Activated T-helper 2 cell treated with anti-CD3 and anti-CD28 coated beads, Interferon-gamma antibody, Interleukin-2, Interleukin-4, amounts not matched to agents 10 μg/mL and 5 μg/mL and 100 μg/mL, durations not matched to agents 14 hours and 24 hours and 36 hours (primary cell): ENCODE measurements around the gene C4B. TPM values are rescaled to one million over a fixed set of nuclear protein-coding genes. Genes with fewer than 3 reads are reported as not detected.
"Not testable (repeated sequence)": the region's sequence is repeated elsewhere in the genome, so short reads cannot be mapped to it uniquely, and the experiment has no call there.

Source experiments
- DNase-seq: peaks from one replicate; pipeline ENCODE4 v3.0.0; 2021; ENCODE audit warnings: low spot score
- H3K27ac Mint-ChIP-seq: one replicate; pipeline ENCODE4 v1.8.0; 2021; ENCODE audit warnings: mixed read lengths
- H3K27me3 Mint-ChIP-seq: one replicate; pipeline ENCODE4 v1.8.0; 2021; ENCODE audit warnings: low read depth, mixed read lengths
- H3K36me3 Mint-ChIP-seq: one replicate; pipeline ENCODE4 v1.8.0; 2021; ENCODE audit warnings: low read depth, mixed read lengths
- H3K4me1 Mint-ChIP-seq: one replicate; pipeline ENCODE4 v1.8.0; 2021; ENCODE audit warnings: low read depth, mixed read lengths
- H3K4me3 Mint-ChIP-seq: one replicate; pipeline ENCODE4 v1.8.0; 2021; ENCODE audit warnings: low read depth, mild to moderate bottlenecking, moderate library complexity, mixed read lengths
- H3K9me3 Mint-ChIP-seq: one replicate; pipeline ENCODE4 v1.8.0; 2021; ENCODE audit warnings: mixed read lengths
- intact Hi-C: fragments of 100-400 bp; cut with micrococcal nuclease; formaldehyde crosslinking; loops from one replicate; pipeline ENCODE4 v1.15.1; 2023
- total RNA-seq: library from RNA; stranded (reverse); gene quantifications from 2 replicates; pipeline ENCODE4 v1.2.3, GENCODE V29; 2022

C4B gene
- total RNA-seq, 1 donor from 2014 or later = 2.9 TPM

GRCh38 chr6:31972709-31973350 lies 41.8 kb upstream of the C4B start:
- no peak for DNase-seq
- H3K4me3 Mint-ChIP-seq = peak overlapping the region; percentile 94
- no peaks in the 10 kb centered on the region for H3K9me3 Mint-ChIP-seq
- intact Hi-C loops = loop anchor here (1.0 kb wide), 1 partner anchor 14 kb away; the partner anchor contains the start of gene SKIC2
- H3K27me3 Mint-ChIP-seq = no peaks in the 10 kb centered on the region
- peaks cover 28% of the 10 kb centered on the region for H3K4me1 Mint-ChIP-seq
- peaks cover 18% of the 10 kb centered on the region for H3K36me3 Mint-ChIP-seq
- peak overlapping the region; percentile 99 for H3K27ac Mint-ChIP-seq

- DNase-seq, H3K36me3 Mint-ChIP-seq, H3K9me3 Mint-ChIP-seq, H3K27me3 Mint-ChIP-seq, intact Hi-C loops, H3K4me3 Mint-ChIP-seq, H3K27ac Mint-ChIP-seq: not testable (repeated sequence)
- peaks cover 20% of the 10 kb centered on the region for H3K4me1 Mint-ChIP-seq
These were observed 38.5 kb upstream of the C4B start for GRCh38 chr6:31976065-31976464.

- intact Hi-C loops = no loop called here
These were observed 36.7 kb upstream of the C4B start for GRCh38 chr6:31977816-31978431.

GRCh38 chr6:31978831-31979230 lies 35.8 kb upstream of the C4B start:
- no peak for DNase-seq
- H3K36me3 Mint-ChIP-seq = peaks cover 6% of the 10 kb centered on the region
- H3K4me3 Mint-ChIP-seq = no peak overlapping the region
- no peaks in the 10 kb centered on the region for H3K27me3 Mint-ChIP-seq
- H3K9me3 Mint-ChIP-seq = no peaks in the 10 kb centered on the region
- H3K27ac Mint-ChIP-seq = peak overlapping the region; percentile 65
- peaks cover 7% of the 10 kb centered on the region for H3K4me1 Mint-ChIP-seq
- intact Hi-C loops = no loop called here

More at GRCh38 chr6:31977816-31978431, 36.7 kb upstream of the C4B start:
- Mint-ChIP-seq H3K36me3 (peaks cover 10% of the 10 kb centered on the region), H3K9me3 (no peaks in the 10 kb centered on the region), H3K27ac (no peak overlapping the region), H3K4me1 (peaks cover 12% of the 10 kb centered on the region), H3K4me3 (no peak overlapping the region), H3K27me3 (no peaks in the 10 kb centered on the region)
- DNase-seq = no peak

GRCh38 chr6:31979238-31979898 lies 35.2 kb upstream of the C4B start:
- Mint-ChIP-seq H3K27ac (peak overlapping the region; percentile 65), H3K36me3 (peaks cover 6% of the 10 kb centered on the region), H3K27me3 (no peaks in the 10 kb centered on the region), H3K9me3 (no peaks in the 10 kb centered on the region), H3K4me3 (no peak overlapping the region), H3K4me1 (peaks cover 5% of the 10 kb centered on the region)
- DNase-seq = no peak
- intact Hi-C loops = no loop called here

- intact Hi-C loops, H3K27ac Mint-ChIP-seq: not testable (repeated sequence)
These were observed 34.3 kb upstream of the C4B start for GRCh38 chr6:31980195-31980876.

GRCh38 chr6:31980998-31981397 lies 33.6 kb upstream of the C4B start:
- H3K27me3 Mint-ChIP-seq, H3K4me1 Mint-ChIP-seq, H3K27ac Mint-ChIP-seq, DNase-seq, H3K36me3 Mint-ChIP-seq, H3K9me3 Mint-ChIP-seq, intact Hi-C loops, H3K4me3 Mint-ChIP-seq: not testable (repeated sequence)

More at GRCh38 chr6:31980195-31980876, 34.3 kb upstream of the C4B start:
- not testable (repeated sequence) for H3K4me1 Mint-ChIP-seq, H3K9me3 Mint-ChIP-seq, DNase-seq, H3K36me3 Mint-ChIP-seq, H3K27me3 Mint-ChIP-seq, H3K4me3 Mint-ChIP-seq

GRCh38 chr6:31981744-31982143 lies 32.9 kb upstream of the C4B start, which contains the start of gene C4A:
Gene C4A (plus strand): TSS chr6:31982057. CDS start chr6:31982108, 51 bp downstream.
- H3K4me3 Mint-ChIP-seq, H3K4me1 Mint-ChIP-seq, intact Hi-C loops, H3K9me3 Mint-ChIP-seq, H3K27me3 Mint-ChIP-seq, H3K36me3 Mint-ChIP-seq, DNase-seq, H3K27ac Mint-ChIP-seq: not testable (repeated sequence)

GRCh38 chr6:31989363-31989762 lies 25.2 kb upstream of the C4B start:
- intact Hi-C loops, DNase-seq, H3K9me3 Mint-ChIP-seq, H3K27ac Mint-ChIP-seq, H3K4me3 Mint-ChIP-seq, H3K27me3 Mint-ChIP-seq, H3K4me1 Mint-ChIP-seq, H3K36me3 Mint-ChIP-seq: not testable (repeated sequence)

- intact Hi-C loops, H3K27ac Mint-ChIP-seq, H3K27me3 Mint-ChIP-seq, H3K4me3 Mint-ChIP-seq, H3K36me3 Mint-ChIP-seq, H3K9me3 Mint-ChIP-seq, H3K4me1 Mint-ChIP-seq, DNase-seq: not testable (repeated sequence)
These were observed 20.2 kb upstream of the C4B start for GRCh38 chr6:31994421-31994820.

GRCh38 chr6:31996385-31996784 lies 18.2 kb upstream of the C4B start:
- DNase-seq, H3K4me3 Mint-ChIP-seq, H3K36me3 Mint-ChIP-seq, intact Hi-C loops, H3K9me3 Mint-ChIP-seq, H3K27me3 Mint-ChIP-seq, H3K27ac Mint-ChIP-seq, H3K4me1 Mint-ChIP-seq: not testable (repeated sequence)

GRCh38 chr6:32002546-32003268 lies 11.9 kb upstream of the C4B start:
- H3K27ac Mint-ChIP-seq, H3K36me3 Mint-ChIP-seq, H3K4me1 Mint-ChIP-seq, H3K4me3 Mint-ChIP-seq, H3K9me3 Mint-ChIP-seq, H3K27me3 Mint-ChIP-seq, intact Hi-C loops, DNase-seq: not testable (repeated sequence)
